Measurements from ENCODE around the gene TMEM181. TPM values are rescaled to one million over a fixed set of nuclear protein-coding genes. Genes with fewer than 3 reads are reported as not detected.
A peak's percentile ranks its signal among the peaks of the same experiment; 100 is the strongest.
"Not testable (repeated sequence)": the region's sequence is repeated elsewhere in the genome, so short reads cannot be mapped to it uniquely, and the experiment has no call there.

The TMEM181 gene
- total RNA-seq, 4 donors from 2014 or later = 21.6 to 31.6 (median 26.0) TPM

GRCh38 chr6:158666628-158667359 lies 106.9 kb downstream of the TMEM181 start:
- intact Hi-C loops (cut with DNase I) = no loop called here
- H3K27me3 ChIP-seq = no peaks in the 10 kb centered on the region
- H3K9me3 ChIP-seq = no peaks in the 10 kb centered on the region
- TF ChIP-seq POLR2AphosphoS5 (IDR thresholded peaks at IDR 0.05) (peak in 1 of 2 donors; percentile 17), POLR2A (IDR thresholded peaks at IDR 0.05; ENCODE audit: low read depth) (no peak)
- peak overlapping the region in 2 of 4 donors; percentile 40 to 42 for H3K27ac ChIP-seq (replicated peaks in 1 of 4)
- no peak for DNase-seq (ENCODE audit: extremely low spot score)
- no peak overlapping the region for H3K4me3 ChIP-seq
- no peaks in the 10 kb centered on the region for H3K36me3 ChIP-seq
- peaks cover 0 to 30% (median 17%) of the 10 kb centered on the region in 4 donors for H3K4me1 ChIP-seq
- WGBS = 87% methylated on average over 14 of the region's 14 CpGs

GRCh38 chr6:158667360-158667981 lies 107.6 kb downstream of the TMEM181 start:
- 82% methylated on average over 8 of the region's 8 CpGs for WGBS
- TF ChIP-seq CTCF (IDR thresholded peaks at IDR 0.05) (no peak), POLR2A (IDR thresholded peaks at IDR 0.05; ENCODE audit: low read depth) (no peak), POLR2AphosphoS5 (IDR thresholded peaks at IDR 0.05) (peak in 1 of 2 donors; percentile 1), EP300 (IDR thresholded peaks at IDR 0.05) (no peak)
- no peaks in the 10 kb centered on the region for H3K27me3 ChIP-seq
- peaks cover 0 to 26% (median 17%) of the 10 kb centered on the region in 4 donors for H3K4me1 ChIP-seq
- intact Hi-C loops (cut with DNase I) = no loop called here
- peak overlapping the region in 2 of 4 donors; percentile 4 to 39 for H3K27ac ChIP-seq (replicated peaks in 1 of 4)
- no peak overlapping the region for H3K4me3 ChIP-seq
- no peak for DNase-seq (ENCODE audit: extremely low spot score)
- H3K9me3 ChIP-seq = no peaks in the 10 kb centered on the region
- H3K36me3 ChIP-seq = no peaks in the 10 kb centered on the region

- peaks cover 0 to 16% (median 11%) of the 10 kb centered on the region in 4 donors for H3K4me1 ChIP-seq
- H3K9me3 ChIP-seq = no peaks in the 10 kb centered on the region
- no peak for TF ChIP-seq POLR2A (IDR thresholded peaks at IDR 0.05; ENCODE audit: low read depth)
- no peak for TF ChIP-seq CTCF (IDR thresholded peaks at IDR 0.05)
- no peak for TF ChIP-seq POLR2AphosphoS5 (IDR thresholded peaks at IDR 0.05)
- TF ChIP-seq EP300 (IDR thresholded peaks at IDR 0.05) = no peak
- no peak overlapping the region for H3K4me3 ChIP-seq
- intact Hi-C loops (cut with DNase I) = no loop called here
- no peaks in the 10 kb centered on the region for H3K27me3 ChIP-seq
- no peak overlapping the region for H3K27ac ChIP-seq (replicated peaks in 1 of 4)
- WGBS = 86% methylated on average over 7 of the region's 7 CpGs
- no peak for DNase-seq (ENCODE audit: extremely low spot score)
- H3K36me3 ChIP-seq = no peaks in the 10 kb centered on the region
Measured at GRCh38 chr6:158668707-158669103, 108.8 kb downstream of the TMEM181 start.

- Histone ChIP-seq H3K4me1 (peaks cover 0 to 11% (median 6%) of the 10 kb centered on the region in 4 donors), H3K27ac (replicated peaks in 1 of 4) (no peak overlapping the region), H3K9me3 (no peaks in the 10 kb centered on the region), H3K4me3 (no peak overlapping the region), H3K36me3 (no peaks in the 10 kb centered on the region), H3K27me3 (no peaks in the 10 kb centered on the region)
- no peak for DNase-seq (ENCODE audit: extremely low spot score)
- 92% methylated on average over 7 of the region's 7 CpGs for WGBS
- TF ChIP-seq POLR2AphosphoS5 (IDR thresholded peaks at IDR 0.05) (no peak), EP300 (IDR thresholded peaks at IDR 0.05) (no peak), POLR2A (IDR thresholded peaks at IDR 0.05; ENCODE audit: low read depth) (no peak)
- intact Hi-C loops (cut with DNase I) = no loop called here
Measured at GRCh38 chr6:158669145-158670035, 109.5 kb downstream of the TMEM181 start.

GRCh38 chr6:158672119-158672518 lies 112.2 kb downstream of the TMEM181 start:
- intact Hi-C loops (cut with DNase I); DNase-seq (ENCODE audit: extremely low spot score); H3K36me3 ChIP-seq; H3K27ac ChIP-seq (replicated peaks in 1 of 4); H3K4me3 ChIP-seq; H3K4me1 ChIP-seq; H3K9me3 ChIP-seq; H3K27me3 ChIP-seq: not testable (repeated sequence)
- WGBS = 89% methylated on average over 8 of the region's 8 CpGs

- intact Hi-C loops (cut with DNase I) = no loop called here
- 100% methylated on average over 6 of the region's 6 CpGs for WGBS
- Histone ChIP-seq H3K9me3 (no peaks in the 10 kb centered on the region), H3K4me3 (no peak overlapping the region), H3K27ac (replicated peaks in 1 of 4) (no peak overlapping the region), H3K36me3 (no peaks in the 10 kb centered on the region), H3K27me3 (no peaks in the 10 kb centered on the region), H3K4me1 (no peaks in the 10 kb centered on the region)
- no peak for TF ChIP-seq POLR2A (IDR thresholded peaks at IDR 0.05; ENCODE audit: low read depth)
- TF ChIP-seq EP300 (IDR thresholded peaks at IDR 0.05) = no peak
- TF ChIP-seq CTCF (IDR thresholded peaks at IDR 0.05) = no peak
- no peak for TF ChIP-seq POLR2AphosphoS5 (IDR thresholded peaks at IDR 0.05)
- no peak for DNase-seq (ENCODE audit: extremely low spot score)
Measured at GRCh38 chr6:158672726-158673125, 112.8 kb downstream of the TMEM181 start.

Data from esophagus muscularis mucosa (tissue), 4 donors.